ENCODE results near the gene CPNE9.
A peak's percentile ranks its signal among the peaks of the same experiment; 100 is the strongest.

The CPNE9 gene

DNA sequence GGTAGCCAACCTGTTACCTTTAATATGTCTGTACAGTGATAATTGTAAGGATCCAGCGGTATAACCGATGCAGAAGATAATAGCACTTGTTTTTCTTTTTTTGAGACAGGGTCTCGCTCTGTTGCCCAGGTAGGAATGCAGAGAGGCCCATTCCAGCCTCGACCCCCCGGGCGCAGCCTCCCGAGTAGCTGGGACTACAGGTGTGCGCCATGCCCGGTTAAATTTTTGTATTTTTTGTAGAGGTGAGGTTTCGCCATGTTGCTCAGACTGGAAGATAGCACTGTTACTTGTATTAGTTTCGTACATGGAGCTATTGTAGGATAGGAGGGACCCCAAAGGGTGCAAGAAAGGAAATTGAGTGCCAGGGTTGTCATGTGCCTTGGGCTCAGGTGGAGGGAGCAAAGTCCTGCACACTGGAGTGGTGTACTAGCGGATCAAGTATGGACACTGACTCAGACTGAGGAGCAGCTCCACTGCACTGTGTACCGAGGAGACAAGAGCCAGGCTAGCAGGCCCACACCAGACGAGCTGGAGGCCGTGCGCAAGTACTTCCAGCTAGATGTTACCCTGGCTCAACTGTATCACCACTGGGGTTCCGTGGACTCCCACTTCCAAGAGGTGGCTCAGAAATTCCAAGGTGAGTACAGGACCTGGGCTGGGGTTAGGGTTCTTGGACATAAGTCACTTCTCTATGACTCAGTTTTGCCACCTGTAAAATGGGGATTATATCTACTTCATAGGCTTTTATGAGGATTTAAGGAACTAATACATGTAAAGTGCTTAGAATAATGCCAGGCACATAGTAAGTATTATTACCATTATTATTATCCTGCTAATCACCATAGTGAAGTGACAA is 47.2 kb downstream of the CPNE9 start:
- H3K4me1 ChIP-seq (ENCODE audit: control insufficient read depth, insufficient read depth, low read length), result peaks cover 52% of the 10 kb centered on the region
- peaks cover 37% of the 10 kb centered on the region for H3K36me3 ChIP-seq (ENCODE audit: control insufficient read depth, insufficient read depth, low read length, severe bottlenecking)
- peak overlapping the region; percentile 90 for H3K9ac ChIP-seq (ENCODE audit: low read length)
- no peak for DNase-seq (ENCODE audit: low read depth)
- no peaks in the 10 kb centered on the region for H3K9me3 ChIP-seq (ENCODE audit: control insufficient read depth, low read length)
- no peaks in the 10 kb centered on the region for H3K27me3 ChIP-seq (replicated peaks; ENCODE audit: control insufficient read depth, insufficient read depth, low read length)
- H3K4me3 ChIP-seq (ENCODE audit: low read length), result peak overlapping the region; percentile 96

GRCh38 chr3:9754678-9755077 is 51.0 kb downstream of the CPNE9 start:
- Histone ChIP-seq H3K27me3 (replicated peaks; ENCODE audit: control insufficient read depth, insufficient read depth, low read length) (no peaks in the 10 kb centered on the region), H3K4me1 (ENCODE audit: control insufficient read depth, insufficient read depth, low read length) (peaks cover 21% of the 10 kb centered on the region), H3K9ac (ENCODE audit: low read length) (peak overlapping the region; percentile 28), H3K9me3 (ENCODE audit: control insufficient read depth, low read length) (no peaks in the 10 kb centered on the region), H3K36me3 (ENCODE audit: control insufficient read depth, insufficient read depth, low read length, severe bottlenecking) (peaks cover 49% of the 10 kb centered on the region), H3K4me3 (ENCODE audit: low read length) (no peak overlapping the region)
- DNase-seq (ENCODE audit: low read depth), result no peak

GRCh38 chr3:9757427-9757826 is 53.8 kb downstream of the CPNE9 start:
- no peak overlapping the region for H3K4me3 ChIP-seq (ENCODE audit: low read length)
- no peak overlapping the region for H3K9ac ChIP-seq (ENCODE audit: low read length)
- H3K27me3 ChIP-seq (replicated peaks; ENCODE audit: control insufficient read depth, insufficient read depth, low read length), result no peaks in the 10 kb centered on the region
- peaks cover 7% of the 10 kb centered on the region for H3K4me1 ChIP-seq (ENCODE audit: control insufficient read depth, insufficient read depth, low read length)
- no peak for DNase-seq (ENCODE audit: low read depth)
- H3K9me3 ChIP-seq (ENCODE audit: control insufficient read depth, low read length), result no peaks in the 10 kb centered on the region
- H3K36me3 ChIP-seq (ENCODE audit: control insufficient read depth, insufficient read depth, low read length, severe bottlenecking), result peaks cover 68% of the 10 kb centered on the region

- no peak overlapping the region for H3K9ac ChIP-seq (ENCODE audit: low read length)
- H3K9me3 ChIP-seq (ENCODE audit: control insufficient read depth, low read length), result no peaks in the 10 kb centered on the region
- no peak for DNase-seq (ENCODE audit: low read depth)
- no peaks in the 10 kb centered on the region for H3K4me1 ChIP-seq (ENCODE audit: control insufficient read depth, insufficient read depth, low read length)
- H3K36me3 ChIP-seq (ENCODE audit: control insufficient read depth, insufficient read depth, low read length, severe bottlenecking), result peaks cover 80% of the 10 kb centered on the region
- no peaks in the 10 kb centered on the region for H3K27me3 ChIP-seq (replicated peaks; ENCODE audit: control insufficient read depth, insufficient read depth, low read length)
- H3K4me3 ChIP-seq (ENCODE audit: low read length), result no peak overlapping the region
Measured at GRCh38 chr3:9760779-9761505, 57.3 kb downstream of the CPNE9 start.

GRCh38 chr3:9761919-9762318 is 58.3 kb downstream of the CPNE9 start:
- peaks cover 76% of the 10 kb centered on the region for H3K36me3 ChIP-seq (ENCODE audit: control insufficient read depth, insufficient read depth, low read length, severe bottlenecking)
- no peak overlapping the region for H3K4me3 ChIP-seq (ENCODE audit: low read length)
- no peaks in the 10 kb centered on the region for H3K27me3 ChIP-seq (replicated peaks; ENCODE audit: control insufficient read depth, insufficient read depth, low read length)

GRCh38 chr3:9762871-9763270 is 59.2 kb downstream of the CPNE9 start:
- Histone ChIP-seq H3K36me3 (ENCODE audit: control insufficient read depth, insufficient read depth, low read length, severe bottlenecking) (peaks cover 66% of the 10 kb centered on the region), H3K27me3 (replicated peaks; ENCODE audit: control insufficient read depth, insufficient read depth, low read length) (no peaks in the 10 kb centered on the region), H3K9ac (ENCODE audit: low read length) (no peak overlapping the region), H3K4me1 (ENCODE audit: control insufficient read depth, insufficient read depth, low read length) (no peaks in the 10 kb centered on the region), H3K4me3 (ENCODE audit: low read length) (no peak overlapping the region), H3K9me3 (ENCODE audit: control insufficient read depth, low read length) (no peaks in the 10 kb centered on the region)
- DNase-seq (ENCODE audit: low read depth), result no peak

More at GRCh38 chr3:9761919-9762318, 58.3 kb downstream of the CPNE9 start:
- Histone ChIP-seq H3K4me1 (ENCODE audit: control insufficient read depth, insufficient read depth, low read length) (no peaks in the 10 kb centered on the region), H3K9ac (ENCODE audit: low read length) (no peak overlapping the region), H3K9me3 (ENCODE audit: control insufficient read depth, low read length) (no peaks in the 10 kb centered on the region)
- no peak for DNase-seq (ENCODE audit: low read depth)

GRCh38 chr3:9765865-9766264 is 62.2 kb downstream of the CPNE9 start:
- no peak for DNase-seq (ENCODE audit: low read depth)
- Histone ChIP-seq H3K9ac (ENCODE audit: low read length) (no peak overlapping the region), H3K9me3 (ENCODE audit: control insufficient read depth, low read length) (no peaks in the 10 kb centered on the region), H3K36me3 (ENCODE audit: control insufficient read depth, insufficient read depth, low read length, severe bottlenecking) (peaks cover 39% of the 10 kb centered on the region), H3K4me1 (ENCODE audit: control insufficient read depth, insufficient read depth, low read length) (peaks cover 25% of the 10 kb centered on the region), H3K4me3 (ENCODE audit: low read length) (no peak overlapping the region), H3K27me3 (replicated peaks; ENCODE audit: control insufficient read depth, insufficient read depth, low read length) (no peaks in the 10 kb centered on the region)

DNA sequence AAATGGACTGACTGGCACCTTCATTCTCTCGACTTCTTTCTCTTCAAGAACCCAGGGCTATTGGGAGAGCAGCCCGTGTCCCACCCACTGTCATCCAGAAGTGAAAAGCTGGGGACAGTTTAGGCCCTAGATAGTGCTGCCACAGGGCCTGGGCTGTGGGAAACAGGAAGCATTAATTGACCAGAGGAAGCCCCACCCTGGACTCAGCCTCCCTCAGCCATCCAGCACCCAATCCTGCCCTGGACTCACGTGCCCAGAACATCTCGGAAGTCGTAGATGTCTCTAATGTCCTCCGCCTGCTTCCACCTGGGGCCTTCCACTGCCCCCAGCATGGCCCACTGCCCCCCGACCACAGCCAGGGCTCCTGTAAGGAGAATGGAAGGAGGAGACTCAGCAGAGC is 63.8 kb downstream of the CPNE9 start:
- Histone ChIP-seq H3K9me3 (ENCODE audit: control insufficient read depth, low read length) (no peaks in the 10 kb centered on the region), H3K27me3 (replicated peaks; ENCODE audit: control insufficient read depth, insufficient read depth, low read length) (no peaks in the 10 kb centered on the region), H3K36me3 (ENCODE audit: control insufficient read depth, insufficient read depth, low read length, severe bottlenecking) (peaks cover 23% of the 10 kb centered on the region), H3K4me3 (ENCODE audit: low read length) (no peak overlapping the region), H3K9ac (ENCODE audit: low read length) (peak overlapping the region; percentile 35), H3K4me1 (ENCODE audit: control insufficient read depth, insufficient read depth, low read length) (peaks cover 36% of the 10 kb centered on the region)
- no peak for DNase-seq (ENCODE audit: low read depth)

- no peaks in the 10 kb centered on the region for H3K27me3 ChIP-seq (replicated peaks; ENCODE audit: control insufficient read depth, insufficient read depth, low read length)
- H3K4me1 ChIP-seq (ENCODE audit: control insufficient read depth, insufficient read depth, low read length), result peaks cover 39% of the 10 kb centered on the region
- H3K9me3 ChIP-seq (ENCODE audit: control insufficient read depth, low read length), result no peaks in the 10 kb centered on the region
- peak overlapping the region; percentile 91 for H3K4me3 ChIP-seq (ENCODE audit: low read length)
- H3K9ac ChIP-seq (ENCODE audit: low read length), result peak overlapping the region; percentile 93
- DNase-seq (ENCODE audit: low read depth), result no peak
- peaks cover 18% of the 10 kb centered on the region for H3K36me3 ChIP-seq (ENCODE audit: control insufficient read depth, insufficient read depth, low read length, severe bottlenecking)
Measured at GRCh38 chr3:9768141-9768775, 64.6 kb downstream of the CPNE9 start.

DNA sequence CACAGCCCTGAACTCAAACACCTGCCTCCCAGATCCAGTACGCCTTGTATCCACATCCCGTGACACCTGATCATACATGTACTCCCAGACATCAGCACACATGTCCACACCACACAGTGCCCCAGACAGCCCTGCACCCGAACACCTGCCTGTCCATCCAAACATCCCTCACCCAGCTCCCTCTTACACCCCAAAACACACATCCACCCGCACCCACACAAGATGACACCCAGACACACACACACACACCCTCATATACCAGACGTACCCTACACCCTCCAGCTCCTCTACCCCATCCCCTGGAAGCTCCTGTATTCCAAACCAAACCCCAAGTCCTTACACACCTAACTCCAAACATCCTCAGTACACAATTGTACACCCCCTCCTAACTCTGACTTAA is 65.4 kb downstream of the CPNE9 start:
- DNase-seq (ENCODE audit: low read depth), result no peak
- H3K4me3 ChIP-seq (ENCODE audit: low read length), result peak overlapping the region; percentile 91
- H3K9ac ChIP-seq (ENCODE audit: low read length), result peak overlapping the region; percentile 93
- H3K4me1 ChIP-seq (ENCODE audit: control insufficient read depth, insufficient read depth, low read length), result peaks cover 39% of the 10 kb centered on the region
- peaks cover 18% of the 10 kb centered on the region for H3K36me3 ChIP-seq (ENCODE audit: control insufficient read depth, insufficient read depth, low read length, severe bottlenecking)
- no peaks in the 10 kb centered on the region for H3K27me3 ChIP-seq (replicated peaks; ENCODE audit: control insufficient read depth, insufficient read depth, low read length)
- H3K9me3 ChIP-seq (ENCODE audit: control insufficient read depth, low read length), result no peaks in the 10 kb centered on the region
